ENCODE results near the gene PRSS27.

GRCh38 chr16:2724088-2724676 is 4.2 kb upstream of the PRSS27 start:
- TF ChIP-seq, protein P1, sequence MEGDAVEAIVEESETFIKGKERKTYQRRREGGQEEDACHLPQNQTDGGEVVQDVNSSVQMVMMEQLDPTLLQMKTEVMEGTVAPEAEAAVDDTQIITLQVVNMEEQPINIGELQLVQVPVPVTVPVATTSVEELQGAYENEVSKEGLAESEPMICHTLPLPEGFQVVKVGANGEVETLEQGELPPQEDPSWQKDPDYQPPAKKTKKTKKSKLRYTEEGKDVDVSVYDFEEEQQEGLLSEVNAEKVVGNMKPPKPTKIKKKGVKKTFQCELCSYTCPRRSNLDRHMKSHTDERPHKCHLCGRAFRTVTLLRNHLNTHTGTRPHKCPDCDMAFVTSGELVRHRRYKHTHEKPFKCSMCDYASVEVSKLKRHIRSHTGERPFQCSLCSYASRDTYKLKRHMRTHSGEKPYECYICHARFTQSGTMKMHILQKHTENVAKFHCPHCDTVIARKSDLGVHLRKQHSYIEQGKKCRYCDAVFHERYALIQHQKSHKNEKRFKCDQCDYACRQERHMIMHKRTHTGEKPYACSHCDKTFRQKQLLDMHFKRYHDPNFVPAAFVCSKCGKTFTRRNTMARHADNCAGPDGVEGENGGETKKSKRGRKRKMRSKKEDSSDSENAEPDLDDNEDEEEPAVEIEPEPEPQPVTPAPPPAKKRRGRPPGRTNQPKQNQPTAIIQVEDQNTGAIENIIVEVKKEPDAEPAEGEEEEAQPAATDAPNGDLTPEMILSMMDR (IDR thresholded peaks at IDR 0.05 in 4 of 5, conservative IDR thresholded peaks at IDR 0.05 in 1 of 5): no peak
- TF ChIP-seq POLR2A (IDR thresholded peaks at IDR 0.05): no peak
